GM18519 (cell line): ENCODE results near the gene ATF6B.
"Not testable (repeated sequence)": the region's sequence is repeated elsewhere in the genome, so short reads cannot be mapped to it uniquely, and the experiment has no call there.

Experiments used
- ATAC-seq: cut with Tn5 transposase; IDR thresholded peaks from one replicate; pipeline ENCODE4 v1.9.1; 2021; ENCODE audit warnings: mild to moderate bottlenecking, moderate library complexity; ENCODE audit not compliant: unreplicated experiment, low FRiP score

The ATF6B gene

GRCh38 chr6:32156891-32157290, 28.8 kb upstream of the ATF6B start:
- ATAC-seq, result no peak

- ATAC-seq, result no peak
Observed at GRCh38 chr6:32154514-32155161, 26.6 kb upstream of the ATF6B start.

- no peak for ATAC-seq
Observed at GRCh38 chr6:32153564-32154513, 25.8 kb upstream of the ATF6B start, which contains the start of gene PPT2. PPT2 (plus strand) TSS chr6:32154141; CDS start chr6:32154595, 454 bp downstream.

GRCh38 chr6:32152769-32153563, 24.9 kb upstream of the ATF6B start:
- no peak for ATAC-seq

GRCh38 chr6:32151863-32152768, 24.1 kb upstream of the ATF6B start, which contains the start of gene PRRT1:
PRRT1 (minus strand) TSS chr6:32151939; CDS start chr6:32151827, 112 bp downstream.
- no peak for ATAC-seq

- no peak for ATAC-seq
Observed at GRCh38 chr6:32151181-32151862, 23.3 kb upstream of the ATF6B start.

- ATAC-seq, result no peak
Observed at GRCh38 chr6:32149932-32150870, 22.2 kb upstream of the ATF6B start.

- no peak for ATAC-seq
Observed at GRCh38 chr6:32149092-32149755, 21.2 kb upstream of the ATF6B start.

GRCh38 chr6:32148289-32149091, 20.4 kb upstream of the ATF6B start:
- ATAC-seq, result no peak

GRCh38 chr6:32147401-32148132, 19.5 kb upstream of the ATF6B start:
- ATAC-seq, result no peak

GRCh38 chr6:32146687-32147086, 18.6 kb upstream of the ATF6B start:
- ATAC-seq, result no peak

GRCh38 chr6:32146287-32146686, 18.2 kb upstream of the ATF6B start:
- no peak for ATAC-seq

- not testable (repeated sequence) for ATAC-seq
Observed at GRCh38 chr6:32144238-32144637, 16.2 kb upstream of the ATF6B start.

GRCh38 chr6:32140420-32141046, 12.5 kb upstream of the ATF6B start:
- no peak for ATAC-seq

- ATAC-seq, result no peak
Observed at GRCh38 chr6:32139590-32139989, 11.5 kb upstream of the ATF6B start.

GRCh38 chr6:32137454-32137853, 9.4 kb upstream of the ATF6B start:
- ATAC-seq, result no peak
